ENCODE measurements around the gene DNAJC21.

The DNAJC21 gene

GRCh38 chr5:34894716-34895115 lies 34.6 kb upstream of the DNAJC21 start:
- TF ChIP-seq CTCF (IDR thresholded peaks at IDR 0.05; ENCODE audit: control insufficient read depth, extremely low read depth, insufficient read depth): no peak
- no peak overlapping the region for H3K4me3 ChIP-seq (ENCODE audit: low read depth, low read length)
- DNase-seq (ENCODE audit: low read depth): no peak

GRCh38 chr5:34895641-34896419 lies 33.5 kb upstream of the DNAJC21 start:
- H3K4me3 ChIP-seq (ENCODE audit: low read depth, low read length): no peak overlapping the region
- no peak for TF ChIP-seq CTCF (IDR thresholded peaks at IDR 0.05; ENCODE audit: control insufficient read depth, extremely low read depth, insufficient read depth)
- no peak for DNase-seq (ENCODE audit: low read depth)

- TF ChIP-seq CTCF (IDR thresholded peaks at IDR 0.05; ENCODE audit: control insufficient read depth, extremely low read depth, insufficient read depth): no peak
Measured at GRCh38 chr5:34897646-34898045, 31.7 kb upstream of the DNAJC21 start.

GRCh38 chr5:34898258-34898895 lies 31.0 kb upstream of the DNAJC21 start:
- no peak for DNase-seq (ENCODE audit: low read depth)
- TF ChIP-seq CTCF (IDR thresholded peaks at IDR 0.05; ENCODE audit: control insufficient read depth, extremely low read depth, insufficient read depth): peak; percentile 85
- no peak overlapping the region for H3K4me3 ChIP-seq (ENCODE audit: low read depth, low read length)

More at GRCh38 chr5:34897646-34898045, 31.7 kb upstream of the DNAJC21 start:
- DNase-seq (ENCODE audit: low read depth): no peak
- H3K4me3 ChIP-seq (ENCODE audit: low read depth, low read length): no peak overlapping the region

GRCh38 chr5:34899066-34899465 lies 30.3 kb upstream of the DNAJC21 start:
- no peak overlapping the region for H3K4me3 ChIP-seq (ENCODE audit: low read depth, low read length)
- no peak for TF ChIP-seq CTCF (IDR thresholded peaks at IDR 0.05; ENCODE audit: control insufficient read depth, extremely low read depth, insufficient read depth)
- DNase-seq (ENCODE audit: low read depth): no peak

- no peak for TF ChIP-seq CTCF (IDR thresholded peaks at IDR 0.05; ENCODE audit: control insufficient read depth, extremely low read depth, insufficient read depth)
- DNase-seq (ENCODE audit: low read depth): no peak
- no peak overlapping the region for H3K4me3 ChIP-seq (ENCODE audit: low read depth, low read length)
Measured at GRCh38 chr5:34900652-34901051, 28.7 kb upstream of the DNAJC21 start.

Data from LNCaP clone FGC (cell line).